ENCODE data around the gene SLC39A5. TPM values are rescaled to one million over a fixed set of nuclear protein-coding genes. Genes with fewer than 3 reads are reported as not detected.

The SLC39A5 gene
- total RNA-seq, 2 experiments from 2014 or later = 0.76 to 1.2 TPM

DNA sequence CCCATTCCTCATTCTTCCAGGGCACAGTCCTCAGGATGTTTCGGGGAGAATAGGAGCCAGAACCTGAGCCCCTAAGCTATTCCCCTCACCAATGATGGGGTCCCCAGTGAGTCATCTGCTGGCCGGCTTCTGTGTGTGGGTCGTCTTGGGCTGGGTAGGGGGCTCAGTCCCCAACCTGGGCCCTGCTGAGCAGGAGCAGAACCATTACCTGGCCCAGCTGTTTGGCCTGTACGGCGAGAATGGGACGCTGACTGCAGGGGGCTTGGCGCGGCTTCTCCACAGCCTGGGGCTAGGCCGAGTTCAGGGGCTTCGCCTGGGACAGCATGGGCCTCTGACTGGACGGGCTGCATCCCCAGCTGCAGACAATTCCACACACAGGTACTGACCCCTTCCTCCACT is 1.3 kb downstream of the SLC39A5 start:
- Histone ChIP-seq H4K20me1 (ENCODE audit: insufficient read depth, low read length) (no peaks in the 10 kb centered on the region), H3K4me2 (ENCODE audit: low read length) (no peak overlapping the region), H3K27ac (ENCODE audit: low read depth, low read length, poor library complexity, severe bottlenecking) (no peak overlapping the region), H3K36me3 (ENCODE audit: insufficient read depth, low read length) (no peaks in the 10 kb centered on the region; the same call in 1 of the 2 replicates), H3K9me2 (ENCODE audit: insufficient read depth, low read length) (no peaks in the 10 kb centered on the region), H2AFZ (ENCODE audit: low read length) (no peak overlapping the region), H3K4me3 (ENCODE audit: low read depth, low read length, poor library complexity, severe bottlenecking) (no peak overlapping the region), H3K79me2 (ENCODE audit: insufficient read depth, low read depth, low read length) (no peaks in the 10 kb centered on the region), H3K9me3 (ENCODE audit: low read length) (no peaks in the 10 kb centered on the region), H3K4me1 (ENCODE audit: insufficient read depth, low read length, poor library complexity, severe bottlenecking) (no peaks in the 10 kb centered on the region)
- TF ChIP-seq, protein P1, sequence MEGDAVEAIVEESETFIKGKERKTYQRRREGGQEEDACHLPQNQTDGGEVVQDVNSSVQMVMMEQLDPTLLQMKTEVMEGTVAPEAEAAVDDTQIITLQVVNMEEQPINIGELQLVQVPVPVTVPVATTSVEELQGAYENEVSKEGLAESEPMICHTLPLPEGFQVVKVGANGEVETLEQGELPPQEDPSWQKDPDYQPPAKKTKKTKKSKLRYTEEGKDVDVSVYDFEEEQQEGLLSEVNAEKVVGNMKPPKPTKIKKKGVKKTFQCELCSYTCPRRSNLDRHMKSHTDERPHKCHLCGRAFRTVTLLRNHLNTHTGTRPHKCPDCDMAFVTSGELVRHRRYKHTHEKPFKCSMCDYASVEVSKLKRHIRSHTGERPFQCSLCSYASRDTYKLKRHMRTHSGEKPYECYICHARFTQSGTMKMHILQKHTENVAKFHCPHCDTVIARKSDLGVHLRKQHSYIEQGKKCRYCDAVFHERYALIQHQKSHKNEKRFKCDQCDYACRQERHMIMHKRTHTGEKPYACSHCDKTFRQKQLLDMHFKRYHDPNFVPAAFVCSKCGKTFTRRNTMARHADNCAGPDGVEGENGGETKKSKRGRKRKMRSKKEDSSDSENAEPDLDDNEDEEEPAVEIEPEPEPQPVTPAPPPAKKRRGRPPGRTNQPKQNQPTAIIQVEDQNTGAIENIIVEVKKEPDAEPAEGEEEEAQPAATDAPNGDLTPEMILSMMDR (conservative IDR thresholded peaks at IDR 0.05; ENCODE audit: low read length) = no peak
- TF ChIP-seq EZH2phosphoT487 (IDR thresholded peaks at IDR 0.05; ENCODE audit: borderline replicate concordance, low read depth, low read length) = no peak
- ChIA-PET POLR2A (interaction anchor here (0.7 to 1.1 kb wide), 2 partner anchors 9 to 22 kb away, joined by 3 read pairs; partner anchors contain the start of gene RNF41), CTCF (ENCODE audit: unreplicated experiment) (interaction anchor here (0.6 kb wide), 1 partner anchor 233 kb away, joined by 4 read pairs; no protein-coding TSS in a partner anchor)
- no TSS peak for BruUV-seq (replicated peaks)
- intact Hi-C loops (cut with micrococcal nuclease; ENCODE audit: unreplicated experiment) = no loop called here
- DNase-seq (ENCODE audit: low spot score) = no peak

DNA sequence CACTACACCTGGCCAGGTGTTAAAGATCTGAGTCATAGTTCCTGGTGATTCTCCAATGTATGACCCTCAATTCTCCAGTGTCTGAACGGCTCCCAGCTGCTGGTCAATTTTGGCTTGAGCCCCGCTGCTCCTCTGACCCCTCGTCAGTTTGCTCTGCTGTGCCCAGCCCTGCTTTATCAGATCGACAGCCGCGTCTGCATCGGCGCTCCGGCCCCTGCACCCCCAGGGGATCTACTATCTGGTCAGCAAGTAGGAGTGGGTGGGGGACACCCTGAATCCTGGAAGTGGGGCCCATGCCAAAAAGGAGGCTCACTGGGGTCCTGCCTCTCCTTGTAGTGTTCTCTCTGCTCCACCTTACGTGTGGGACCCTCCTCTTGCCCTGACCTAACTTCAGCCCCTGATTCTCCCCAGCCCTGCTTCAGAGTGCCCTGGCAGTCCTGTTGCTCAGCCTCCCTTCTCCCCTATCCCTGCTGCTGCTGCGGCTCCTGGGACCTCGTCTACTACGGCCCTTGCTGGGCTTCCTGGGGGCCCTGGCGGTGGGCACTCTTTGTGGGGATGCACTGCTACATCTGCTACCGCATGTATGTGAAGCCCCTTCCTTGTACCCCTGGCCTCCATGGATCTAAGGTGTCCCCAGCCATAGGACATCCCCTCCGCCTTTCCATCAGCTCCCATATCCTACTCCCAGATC is 5.0 kb downstream of the SLC39A5 start:
- TF ChIP-seq, protein P1 (conservative IDR thresholded peaks at IDR 0.05; ENCODE audit: low read length) = no peak
- TF ChIP-seq EZH2phosphoT487 (IDR thresholded peaks at IDR 0.05; ENCODE audit: borderline replicate concordance, low read depth, low read length) = no peak
- Histone ChIP-seq H3K9me2 (ENCODE audit: insufficient read depth, low read length) (no peaks in the 10 kb centered on the region), H3K27ac (ENCODE audit: low read depth, low read length, poor library complexity, severe bottlenecking) (no peak overlapping the region), H3K9me3 (ENCODE audit: low read length) (no peaks in the 10 kb centered on the region), H3K4me2 (ENCODE audit: low read length) (no peak overlapping the region), H2AFZ (ENCODE audit: low read length) (no peak overlapping the region), H4K20me1 (ENCODE audit: insufficient read depth, low read length) (no peaks in the 10 kb centered on the region), H3K4me3 (ENCODE audit: low read depth, low read length, poor library complexity, severe bottlenecking) (no peak overlapping the region), H3K79me2 (ENCODE audit: insufficient read depth, low read depth, low read length) (no peaks in the 10 kb centered on the region), H3K36me3 (ENCODE audit: insufficient read depth, low read length) (peaks cover 8% of the 10 kb centered on the region; the same call in 1 of the 2 replicates), H3K4me1 (ENCODE audit: insufficient read depth, low read length, poor library complexity, severe bottlenecking) (no peaks in the 10 kb centered on the region)
- no peak for DNase-seq (ENCODE audit: low spot score)
- ChIA-PET POLR2A (no interaction called here), CTCF (ENCODE audit: unreplicated experiment) (no interaction called here)
- BruUV-seq (replicated peaks) = no TSS peak
- intact Hi-C loops (cut with micrococcal nuclease; ENCODE audit: unreplicated experiment) = no loop called here

DNA sequence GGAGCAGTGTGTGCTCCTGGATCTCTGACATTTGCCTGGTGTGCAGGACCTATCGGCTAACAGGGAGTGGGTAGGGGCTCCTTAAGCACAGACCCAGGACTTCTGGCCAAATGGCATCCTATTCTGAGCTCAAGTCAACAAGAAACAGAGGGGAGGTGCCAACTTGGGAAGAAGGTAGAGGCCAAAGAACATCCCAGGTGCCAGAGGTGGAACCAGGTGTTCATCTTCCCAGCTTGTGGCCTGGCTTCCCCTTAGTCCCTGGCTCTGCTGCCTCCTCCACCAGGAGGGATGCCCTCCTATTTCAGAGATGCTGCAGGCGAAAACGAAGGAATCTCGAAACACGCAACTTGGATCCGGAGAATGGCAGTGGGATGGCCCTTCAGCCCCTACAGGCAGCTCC is 6.2 kb downstream of the SLC39A5 start:
- Histone ChIP-seq H3K36me3 (ENCODE audit: insufficient read depth, low read length) (peaks cover 19% of the 10 kb centered on the region; the same call in 1 of the 2 replicates), H3K4me3 (ENCODE audit: low read depth, low read length, poor library complexity, severe bottlenecking) (no peak overlapping the region), H4K20me1 (ENCODE audit: insufficient read depth, low read length) (no peaks in the 10 kb centered on the region), H3K79me2 (ENCODE audit: insufficient read depth, low read depth, low read length) (no peaks in the 10 kb centered on the region), H3K9me2 (ENCODE audit: insufficient read depth, low read length) (no peaks in the 10 kb centered on the region), H3K27ac (ENCODE audit: low read depth, low read length, poor library complexity, severe bottlenecking) (no peak overlapping the region), H3K4me1 (ENCODE audit: insufficient read depth, low read length, poor library complexity, severe bottlenecking) (no peaks in the 10 kb centered on the region), H3K4me2 (ENCODE audit: low read length) (no peak overlapping the region), H3K9me3 (ENCODE audit: low read length) (no peaks in the 10 kb centered on the region), H2AFZ (ENCODE audit: low read length) (no peak overlapping the region)
- DNase-seq (ENCODE audit: low spot score) = no peak
- CTCF ChIA-PET (ENCODE audit: unreplicated experiment) = interaction anchor here (0.6 kb wide), 1 partner anchor 32 kb away, joined by 3 read pairs; no protein-coding TSS in a partner anchor
- TF ChIP-seq EZH2phosphoT487 (IDR thresholded peaks at IDR 0.05; ENCODE audit: borderline replicate concordance, low read depth, low read length) = no peak
- TF ChIP-seq, protein P1 (conservative IDR thresholded peaks at IDR 0.05; ENCODE audit: low read length) = no peak
- POLR2A ChIA-PET = no interaction called here
- intact Hi-C loops (cut with micrococcal nuclease; ENCODE audit: unreplicated experiment) = no loop called here
- BruUV-seq (replicated peaks) = no TSS peak
